ENCODE measurements around the gene NECTIN1.
A peak's percentile ranks its signal among the peaks of the same experiment; 100 is the strongest.

Gene NECTIN1

DNA sequence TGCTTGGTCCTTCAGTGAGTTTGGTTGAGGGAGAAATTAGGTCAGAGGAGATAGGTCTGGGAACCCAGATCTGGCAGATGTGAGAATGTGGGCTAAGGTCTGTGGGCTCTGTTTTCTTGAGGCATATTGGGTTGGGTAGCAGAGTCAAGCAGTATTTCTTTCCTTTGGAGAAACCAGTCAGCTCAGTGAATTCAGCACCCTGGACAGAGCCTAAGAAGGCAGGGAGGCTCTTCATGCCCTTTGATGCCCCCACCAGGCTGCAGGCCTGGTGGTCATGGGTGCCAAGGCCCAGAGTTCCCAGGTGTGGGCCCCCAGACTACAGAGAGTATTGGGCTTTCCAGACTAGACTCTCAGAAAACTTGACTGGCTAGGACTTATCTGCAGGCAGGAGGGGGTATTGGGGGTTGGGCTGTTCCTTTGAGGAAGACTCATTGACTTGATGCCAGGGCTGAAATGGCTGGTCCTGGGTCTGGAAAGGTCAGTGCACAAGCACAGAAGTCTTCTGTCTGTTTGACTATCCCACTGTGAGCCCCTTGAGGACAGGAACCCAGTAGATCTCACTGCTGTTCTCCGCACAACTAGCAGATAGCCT lies 45.3 kb upstream of the NECTIN1 start:
- no peak overlapping the region for H3K4me3 ChIP-seq (ENCODE audit: low read length)
- H2BK15ac ChIP-seq (replicated peaks; ENCODE audit: low read depth): no peak overlapping the region
- H3K4ac ChIP-seq (ENCODE audit: low read depth, low read length): no peak overlapping the region
- H2BK120ac ChIP-seq (ENCODE audit: low read depth, low read length): no peak overlapping the region
- H3K56ac ChIP-seq (ENCODE audit: low read length): no peak overlapping the region
- no peak overlapping the region for H4K5ac ChIP-seq (ENCODE audit: low read length)
- no peak overlapping the region for H4K8ac ChIP-seq (ENCODE audit: low read depth, low read length)
- H3K27me3 ChIP-seq (ENCODE audit: insufficient read depth, low read length, poor library complexity): no peaks in the 10 kb centered on the region
- H3K36me3 ChIP-seq (ENCODE audit: control insufficient read depth, insufficient read depth, low read length): no peaks in the 10 kb centered on the region
- no peak overlapping the region for H2BK5ac ChIP-seq (ENCODE audit: low read length)
- no peaks in the 10 kb centered on the region for H3K79me1 ChIP-seq (ENCODE audit: low read length)
- H2AK5ac ChIP-seq (ENCODE audit: low read length): no peak overlapping the region
- H3K4me1 ChIP-seq (ENCODE audit: control insufficient read depth, low read depth, low read length): no peaks in the 10 kb centered on the region
- H3K4me2 ChIP-seq (ENCODE audit: low read length): no peak overlapping the region
- WGBS (ENCODE audit: extremely low coverage, insufficient coverage, low lambda C conversion rate): no CpG with 5 or more reads among the region's 1 CpG
- DNase-seq: peak; percentile 72
- H3K23ac ChIP-seq (ENCODE audit: low read length): no peak overlapping the region
- H3K9ac ChIP-seq (ENCODE audit: low read length): no peak overlapping the region
- no peak overlapping the region for H3K27ac ChIP-seq (ENCODE audit: low read depth, low read length)
- no peak overlapping the region for H3K18ac ChIP-seq (ENCODE audit: low read length)
- no peaks in the 10 kb centered on the region for H3K79me2 ChIP-seq (ENCODE audit: control insufficient read depth, insufficient read depth, low read length)

DNA sequence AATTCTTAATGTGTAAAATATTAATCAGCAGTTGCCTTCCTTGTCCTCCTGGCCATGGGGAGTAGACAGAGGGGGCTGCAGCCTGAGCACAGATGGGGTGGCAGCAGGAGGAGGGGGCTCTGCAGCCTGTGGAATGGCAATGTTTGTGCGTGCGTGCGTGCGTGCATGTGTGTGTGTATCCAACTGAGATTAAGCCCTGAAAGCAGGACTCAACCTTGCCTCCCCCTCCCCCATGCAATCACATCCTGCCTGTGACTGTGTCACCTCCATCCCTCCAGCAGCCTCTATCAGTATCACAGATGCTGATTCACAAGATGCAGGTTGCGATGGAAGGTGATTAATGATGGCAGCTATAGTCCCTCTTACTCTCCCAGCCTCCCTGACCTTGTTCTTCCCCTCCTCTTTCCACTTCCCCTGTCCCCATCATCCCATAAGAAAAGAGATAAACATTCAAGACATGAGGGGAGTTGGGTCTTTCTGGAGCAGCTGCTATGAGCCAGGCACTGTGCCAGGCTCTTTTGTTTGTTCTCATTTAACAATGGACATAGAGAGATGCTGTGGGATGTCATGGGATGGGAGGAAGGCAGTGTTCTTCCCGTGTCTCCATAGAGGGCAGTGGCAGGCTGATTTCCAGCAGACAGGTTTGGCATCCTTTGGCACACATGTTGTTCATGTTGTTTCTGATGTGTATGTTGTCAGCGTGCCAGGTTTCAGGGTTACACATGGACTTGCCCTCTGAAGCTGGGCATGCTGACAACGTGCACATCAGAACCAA lies 43.8 kb upstream of the NECTIN1 start:
- H3K27ac ChIP-seq (ENCODE audit: low read depth, low read length): no peak overlapping the region
- H3K79me2 ChIP-seq (ENCODE audit: control insufficient read depth, insufficient read depth, low read length): no peaks in the 10 kb centered on the region
- H3K4me3 ChIP-seq (ENCODE audit: low read length): no peak overlapping the region
- H3K4me2 ChIP-seq (ENCODE audit: low read length): no peak overlapping the region
- no peak overlapping the region for H4K8ac ChIP-seq (ENCODE audit: low read depth, low read length)
- DNase-seq: no peak
- no peaks in the 10 kb centered on the region for H3K27me3 ChIP-seq (ENCODE audit: insufficient read depth, low read length, poor library complexity)
- no CpG with 5 or more reads among the region's 8 CpGs for WGBS (ENCODE audit: extremely low coverage, insufficient coverage, low lambda C conversion rate)
- H2BK120ac ChIP-seq (ENCODE audit: low read depth, low read length): no peak overlapping the region
- no peak overlapping the region for H3K9ac ChIP-seq (ENCODE audit: low read length)
- H3K18ac ChIP-seq (ENCODE audit: low read length): no peak overlapping the region
- no peaks in the 10 kb centered on the region for H3K36me3 ChIP-seq (ENCODE audit: control insufficient read depth, insufficient read depth, low read length)
- H3K56ac ChIP-seq (ENCODE audit: low read length): no peak overlapping the region
- H3K4me1 ChIP-seq (ENCODE audit: control insufficient read depth, low read depth, low read length): no peaks in the 10 kb centered on the region
- H3K4ac ChIP-seq (ENCODE audit: low read depth, low read length): no peak overlapping the region
- no peaks in the 10 kb centered on the region for H3K79me1 ChIP-seq (ENCODE audit: low read length)
- no peak overlapping the region for H3K23ac ChIP-seq (ENCODE audit: low read length)
- no peak overlapping the region for H2BK15ac ChIP-seq (replicated peaks; ENCODE audit: low read depth)
- H4K5ac ChIP-seq (ENCODE audit: low read length): no peak overlapping the region
- H2AK5ac ChIP-seq (ENCODE audit: low read length): no peak overlapping the region
- no peak overlapping the region for H2BK5ac ChIP-seq (ENCODE audit: low read length)

DNA sequence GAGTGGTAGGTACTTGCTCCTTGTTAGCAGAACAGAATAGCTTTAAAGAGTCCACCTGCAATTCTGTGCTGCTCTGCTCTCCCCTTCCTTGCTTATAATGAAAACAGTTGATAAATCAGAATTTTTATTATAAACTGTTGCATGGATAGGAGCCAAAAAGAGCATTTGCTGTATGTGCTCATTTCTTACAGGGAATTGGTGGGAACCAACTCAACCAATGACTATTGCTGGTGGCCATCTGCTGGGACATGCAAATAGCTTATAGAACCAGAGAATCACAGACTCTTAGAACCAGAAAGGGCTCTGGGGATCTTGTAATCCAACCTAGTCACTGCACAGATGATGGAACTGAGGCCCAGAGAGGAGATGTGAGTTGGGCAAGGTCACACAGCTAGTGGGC lies 43.1 kb upstream of the NECTIN1 start:
- no peak overlapping the region for H2BK15ac ChIP-seq (replicated peaks; ENCODE audit: low read depth)
- no peak overlapping the region for H3K9ac ChIP-seq (ENCODE audit: low read length)
- no peak overlapping the region for H3K56ac ChIP-seq (ENCODE audit: low read length)
- H3K79me2 ChIP-seq (ENCODE audit: control insufficient read depth, insufficient read depth, low read length): no peaks in the 10 kb centered on the region
- H4K5ac ChIP-seq (ENCODE audit: low read length): no peak overlapping the region
- H3K79me1 ChIP-seq (ENCODE audit: low read length): no peaks in the 10 kb centered on the region
- H3K36me3 ChIP-seq (ENCODE audit: control insufficient read depth, insufficient read depth, low read length): no peaks in the 10 kb centered on the region
- H3K27ac ChIP-seq (ENCODE audit: low read depth, low read length): no peak overlapping the region
- H3K23ac ChIP-seq (ENCODE audit: low read length): no peak overlapping the region
- no peak overlapping the region for H2AK5ac ChIP-seq (ENCODE audit: low read length)
- no peak overlapping the region for H3K18ac ChIP-seq (ENCODE audit: low read length)
- no peak overlapping the region for H3K4me3 ChIP-seq (ENCODE audit: low read length)
- DNase-seq: no peak
- no peaks in the 10 kb centered on the region for H3K4me1 ChIP-seq (ENCODE audit: control insufficient read depth, low read depth, low read length)
- H2BK5ac ChIP-seq (ENCODE audit: low read length): no peak overlapping the region
- no peaks in the 10 kb centered on the region for H3K27me3 ChIP-seq (ENCODE audit: insufficient read depth, low read length, poor library complexity)
- H2BK120ac ChIP-seq (ENCODE audit: low read depth, low read length): no peak overlapping the region
- no peak overlapping the region for H3K4ac ChIP-seq (ENCODE audit: low read depth, low read length)
- no peak overlapping the region for H3K4me2 ChIP-seq (ENCODE audit: low read length)
- H4K8ac ChIP-seq (ENCODE audit: low read depth, low read length): no peak overlapping the region

DNA sequence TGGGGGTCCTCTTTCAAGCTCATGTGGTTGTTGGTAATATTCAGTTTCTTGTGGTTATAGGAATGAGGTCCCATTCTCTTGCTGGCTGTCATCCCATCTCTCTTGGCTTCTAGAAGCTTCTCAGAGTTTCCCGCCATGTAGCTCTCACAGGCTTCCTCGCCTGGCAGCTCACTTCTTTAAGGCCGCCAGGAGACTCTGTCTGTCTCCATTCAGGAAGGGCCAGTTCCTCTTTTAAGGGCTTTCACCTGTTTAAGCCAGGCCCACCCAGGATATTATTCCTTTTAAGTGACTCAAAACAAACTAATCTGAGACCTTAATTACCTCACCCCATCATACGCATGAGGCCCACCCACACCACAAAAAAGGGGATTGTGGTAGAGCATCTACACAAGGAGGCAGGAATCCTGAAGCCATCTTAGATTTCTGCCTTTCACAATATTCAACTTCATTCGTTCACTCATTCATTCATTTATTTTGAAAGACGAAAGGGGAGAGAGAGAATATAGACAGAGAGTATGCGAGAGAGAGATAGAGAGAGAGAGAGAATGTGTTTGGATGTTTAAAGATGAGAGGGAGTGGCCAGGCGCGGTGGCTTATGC lies 42.3 kb upstream of the NECTIN1 start:
- Histone ChIP-seq H3K9ac (ENCODE audit: low read length) (no peak overlapping the region), H3K4me1 (ENCODE audit: control insufficient read depth, low read depth, low read length) (no peaks in the 10 kb centered on the region), H3K18ac (ENCODE audit: low read length) (no peak overlapping the region), H4K8ac (ENCODE audit: low read depth, low read length) (no peak overlapping the region), H3K36me3 (ENCODE audit: control insufficient read depth, insufficient read depth, low read length) (no peaks in the 10 kb centered on the region), H4K5ac (ENCODE audit: low read length) (no peak overlapping the region), H3K79me2 (ENCODE audit: control insufficient read depth, insufficient read depth, low read length) (no peaks in the 10 kb centered on the region), H3K4me2 (ENCODE audit: low read length) (no peak overlapping the region), H3K79me1 (ENCODE audit: low read length) (no peaks in the 10 kb centered on the region), H3K27ac (ENCODE audit: low read depth, low read length) (no peak overlapping the region), H3K56ac (ENCODE audit: low read length) (no peak overlapping the region), H2BK120ac (ENCODE audit: low read depth, low read length) (no peak overlapping the region), H2BK5ac (ENCODE audit: low read length) (no peak overlapping the region), H3K23ac (ENCODE audit: low read length) (no peak overlapping the region), H3K4me3 (ENCODE audit: low read length) (no peak overlapping the region), H2AK5ac (ENCODE audit: low read length) (no peak overlapping the region), H3K4ac (ENCODE audit: low read depth, low read length) (no peak overlapping the region), H3K27me3 (ENCODE audit: insufficient read depth, low read length, poor library complexity) (no peaks in the 10 kb centered on the region), H2BK15ac (replicated peaks; ENCODE audit: low read depth) (no peak overlapping the region)
- 100% methylated on average over 2 of the region's 9 CpGs for WGBS (ENCODE audit: extremely low coverage, insufficient coverage, low lambda C conversion rate)
- DNase-seq: no peak

DNA sequence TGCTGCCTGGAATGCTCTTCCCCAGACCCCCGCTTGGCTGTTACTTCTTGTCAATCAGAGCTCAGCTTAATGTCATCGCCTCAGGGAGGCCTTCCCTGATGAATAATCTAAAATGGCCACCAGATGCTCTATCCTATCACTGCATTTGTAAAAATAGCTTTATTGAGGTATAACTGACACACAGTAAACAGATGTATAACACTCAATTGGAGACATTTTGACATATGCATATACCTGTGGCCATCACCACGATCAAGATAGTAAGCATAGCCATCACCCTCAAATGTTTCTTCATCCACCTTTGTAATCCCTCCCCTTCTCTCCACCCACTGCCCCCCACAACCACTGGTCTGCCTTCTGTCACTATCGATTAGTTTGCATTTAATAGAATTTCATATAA lies 36.6 kb upstream of the NECTIN1 start:
- H3K4me3 ChIP-seq (ENCODE audit: low read length): no peak overlapping the region
- no peak for DNase-seq
- no peaks in the 10 kb centered on the region for H3K27me3 ChIP-seq (ENCODE audit: insufficient read depth, low read length, poor library complexity)
- H2BK120ac ChIP-seq (ENCODE audit: low read depth, low read length): no peak overlapping the region
- H2BK5ac ChIP-seq (ENCODE audit: low read length): no peak overlapping the region
- H3K18ac ChIP-seq (ENCODE audit: low read length): no peak overlapping the region
- no peaks in the 10 kb centered on the region for H3K4me1 ChIP-seq (ENCODE audit: control insufficient read depth, low read depth, low read length)
- no peak overlapping the region for H3K4ac ChIP-seq (ENCODE audit: low read depth, low read length)
- no peaks in the 10 kb centered on the region for H3K36me3 ChIP-seq (ENCODE audit: control insufficient read depth, insufficient read depth, low read length)
- no peaks in the 10 kb centered on the region for H3K79me1 ChIP-seq (ENCODE audit: low read length)
- H3K56ac ChIP-seq (ENCODE audit: low read length): no peak overlapping the region
- no peak overlapping the region for H3K9ac ChIP-seq (ENCODE audit: low read length)
- no peak overlapping the region for H4K5ac ChIP-seq (ENCODE audit: low read length)
- WGBS (ENCODE audit: extremely low coverage, insufficient coverage, low lambda C conversion rate): no CpG with 5 or more reads among the region's 4 CpGs
- no peak overlapping the region for H2AK5ac ChIP-seq (ENCODE audit: low read length)
- H4K8ac ChIP-seq (ENCODE audit: low read depth, low read length): no peak overlapping the region
- H3K4me2 ChIP-seq (ENCODE audit: low read length): no peak overlapping the region
- no peak overlapping the region for H2BK15ac ChIP-seq (replicated peaks; ENCODE audit: low read depth)
- H3K27ac ChIP-seq (ENCODE audit: low read depth, low read length): no peak overlapping the region
- no peaks in the 10 kb centered on the region for H3K79me2 ChIP-seq (ENCODE audit: control insufficient read depth, insufficient read depth, low read length)
- H3K23ac ChIP-seq (ENCODE audit: low read length): no peak overlapping the region

Data from mesendoderm (in vitro differentiated cells).